A673 (cell line): ENCODE results near the gene TACR2. TPM values are rescaled to one million over a fixed set of nuclear protein-coding genes. Genes with fewer than 3 reads are reported as not detected.

ENCODE experiments used
- BruUV-seq: library from RNA; stranded (reverse); fragments of 400-500 nt; replicated peaks from 2 replicates; lab custom pipeline; 2021; lab: Mats Ljungman, UMichigan
- CTCF ChIA-PET: fragments of 300-600 bp; sonication (Branson Sonifier 250); formaldehyde crosslinking; loops from one replicate; lab custom pipeline; 2022; ENCODE audit warnings: antibody characterized with exemption; lab: Charles Lee
- POLR2A ChIA-PET: fragments of 300-600 bp; sonication (Branson Sonifier 250); formaldehyde crosslinking; loops from one replicate; lab custom pipeline; 2022; ENCODE audit warnings: antibody characterized with exemption; ENCODE audit not compliant: low non-redundant PET; lab: Charles Lee
- DNase-seq: peaks from one replicate; pipeline ENCODE4 v3.0.0-alpha.2; 2015; ENCODE audit warnings: low spot score
- H3K27ac ChIP-seq: fragments of 200-600 bp; sonication (generic); 2 replicates; pipeline ENCODE4 v1.5.1; 2016; ENCODE audit warnings: mixed run types, low read depth, mild to moderate bottlenecking, mixed read lengths, antibody characterized with exemption, low read length; ENCODE audit not compliant: poor library complexity, severe bottlenecking
- H3K27me3 ChIP-seq: fragments of 200-600 bp; sonication (generic); replicated peaks from 2 replicates; pipeline ENCODE4 v1.6.1; 2017; ENCODE audit warnings: mixed run types, low read depth, mild to moderate bottlenecking, mixed read lengths, antibody characterized with exemption, low read length; ENCODE audit not compliant: insufficient read depth, poor library complexity
- H3K36me3 ChIP-seq: fragments of 200-600 bp; sonication (generic); 2 replicates; pipeline ENCODE4 v1.6.1; 2016; ENCODE audit warnings: mixed run types, mild to moderate bottlenecking, mixed read lengths, antibody characterized with exemption, low read length; ENCODE audit not compliant: insufficient read depth, poor library complexity, severe bottlenecking
- H3K4me1 ChIP-seq: fragments of 200-600 bp; sonication (generic); 2 replicates; pipeline ENCODE4 v1.6.1; 2017; ENCODE audit warnings: mixed run types, mild to moderate bottlenecking, mixed read lengths, antibody characterized with exemption, low read length; ENCODE audit not compliant: insufficient read depth, poor library complexity, severe bottlenecking
- H3K4me3 ChIP-seq: fragments of 200-600 bp; sonication (generic); 2 replicates; pipeline ENCODE4 v1.5.1; 2016; ENCODE audit warnings: low read depth, mixed run types, mild to moderate bottlenecking, mixed read lengths, low read length; ENCODE audit not compliant: poor library complexity, severe bottlenecking
- H3K9me3 ChIP-seq: fragments of 200-600 bp; sonication (generic); 2 replicates; pipeline ENCODE4 v1.6.1; 2016; ENCODE audit warnings: mixed run types, low read depth, mild to moderate bottlenecking, mixed read lengths, antibody characterized with exemption, low read length; ENCODE audit not compliant: poor library complexity, severe bottlenecking
- EZH2 ChIP-seq: fragments of 200-600 bp; sonication (generic); IDR thresholded peaks from 2 replicates; pipeline ENCODE4 v1.6.1; 2017; ENCODE audit warnings: borderline replicate concordance, low read depth, mild to moderate bottlenecking, mixed read lengths, antibody characterized with exemption, low read length; ENCODE audit not compliant: poor library complexity, severe bottlenecking
- intact Hi-C: fragments of 100-400 bp; cut with micrococcal nuclease; formaldehyde crosslinking; loops from one replicate; pipeline ENCODE4 v1.10.0; 2022; ENCODE audit not compliant: unreplicated experiment
- total RNA-seq: library from RNA; stranded (reverse); gene quantifications from 2 replicates; pipeline ENCODE4 v1.2.3, GENCODE V29; 2021
- TF ChIP-seq, protein P1 (sequence below): fragments of 300-800, 200-600 bp; sonication (generic); conservative IDR thresholded peaks from 2 replicates; pipeline ENCODE4 v1.5.1; 2017; ENCODE audit warnings: low read depth, mild to moderate bottlenecking, antibody characterized with exemption, low read length, moderate library complexity, mixed read lengths

The TACR2 gene
- total RNA-seq, 1 experiment from 2014 or later = 0.21 TPM

- TF ChIP-seq, protein P1, sequence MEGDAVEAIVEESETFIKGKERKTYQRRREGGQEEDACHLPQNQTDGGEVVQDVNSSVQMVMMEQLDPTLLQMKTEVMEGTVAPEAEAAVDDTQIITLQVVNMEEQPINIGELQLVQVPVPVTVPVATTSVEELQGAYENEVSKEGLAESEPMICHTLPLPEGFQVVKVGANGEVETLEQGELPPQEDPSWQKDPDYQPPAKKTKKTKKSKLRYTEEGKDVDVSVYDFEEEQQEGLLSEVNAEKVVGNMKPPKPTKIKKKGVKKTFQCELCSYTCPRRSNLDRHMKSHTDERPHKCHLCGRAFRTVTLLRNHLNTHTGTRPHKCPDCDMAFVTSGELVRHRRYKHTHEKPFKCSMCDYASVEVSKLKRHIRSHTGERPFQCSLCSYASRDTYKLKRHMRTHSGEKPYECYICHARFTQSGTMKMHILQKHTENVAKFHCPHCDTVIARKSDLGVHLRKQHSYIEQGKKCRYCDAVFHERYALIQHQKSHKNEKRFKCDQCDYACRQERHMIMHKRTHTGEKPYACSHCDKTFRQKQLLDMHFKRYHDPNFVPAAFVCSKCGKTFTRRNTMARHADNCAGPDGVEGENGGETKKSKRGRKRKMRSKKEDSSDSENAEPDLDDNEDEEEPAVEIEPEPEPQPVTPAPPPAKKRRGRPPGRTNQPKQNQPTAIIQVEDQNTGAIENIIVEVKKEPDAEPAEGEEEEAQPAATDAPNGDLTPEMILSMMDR = no peak
- TF ChIP-seq EZH2 = no peak
- Histone ChIP-seq H3K9me3 (no peaks in the 10 kb centered on the region), H3K27ac (no peak overlapping the region), H3K36me3 (peaks cover 4% of the 10 kb centered on the region), H3K4me1 (no peaks in the 10 kb centered on the region), H3K4me3 (no peak overlapping the region), H3K27me3 (no peaks in the 10 kb centered on the region)
- intact Hi-C loops = no loop called here
- ChIA-PET CTCF (no interaction called here), POLR2A (no interaction called here)
- no TSS peak for BruUV-seq
- no peak for DNase-seq
Measured at GRCh38 chr10:69353977-69354635, 62.6 kb downstream of the TACR2 start.

Other genes with a start within 250 kb of the TACR2 start
- gene SUPV3L1, start 236.7 kb downstream of the TACR2 start, total RNA-seq = 54.3 and 55.3 TPM in 2 replicates
- 0.52 and 0.79 TPM in 2 replicates for gene HKDC1, start 196.6 kb downstream of the TACR2 start, total RNA-seq
- 106 and 107 TPM in 2 replicates for gene HK1, start 138.4 kb downstream of the TACR2 start, total RNA-seq
- 2.1 and 2.5 TPM in 2 replicates for gene TSPAN15, start 34.5 kb upstream of the TACR2 start, total RNA-seq
- gene NEUROG3, start 156.5 kb upstream of the TACR2 start, total RNA-seq = not detected in 2 replicates
- gene FAM241B, start 213.3 kb upstream of the TACR2 start, total RNA-seq = 4.2 and 5.2 TPM in 2 replicates